WERI-Rb-1 (cell line): ENCODE measurements around the gene RFTN1.

Experiments used
- DNase-seq: peaks from one replicate; pipeline ENCODE4 v3.0.0-alpha.2; 2020
- H3K27ac ChIP-seq: fragments of 250-450 bp; sonication (Bioruptor Pico); 2 replicates; pipeline ENCODE4 v1.5.1; 2020; ENCODE audit warnings: mild to moderate bottlenecking, moderate library complexity
- H3K27me3 ChIP-seq: fragments of 250-450 bp; sonication (Bioruptor Pico); 2 replicates; pipeline ENCODE4 v1.5.1; 2021; ENCODE audit warnings: mild to moderate bottlenecking, low read depth, moderate library complexity; ENCODE audit not compliant: insufficient read depth, severe bottlenecking
- H3K36me3 ChIP-seq: fragments of 250-450 bp; sonication (Bioruptor Pico); 2 replicates; pipeline ENCODE4 v1.5.1; 2020; ENCODE audit warnings: mild to moderate bottlenecking, moderate library complexity
- H3K4me3 ChIP-seq: 2 replicates; pipeline ENCODE4 v1.5.1; 2011; ENCODE audit warnings: low read depth, mild to moderate bottlenecking, control low read depth, low read length
- H3K9me3 ChIP-seq: fragments of 250-450 bp; sonication (Bioruptor Pico); 2 replicates; pipeline ENCODE4 v1.5.1; 2021; ENCODE audit warnings: mild to moderate bottlenecking, moderate library complexity; ENCODE audit not compliant: severe bottlenecking
- TF ChIP-seq, protein P1 (sequence below): IDR thresholded peaks from 2 replicates; pipeline ENCODE4 v1.5.1; 2011; ENCODE audit warnings: low read depth, mild to moderate bottlenecking, control low read depth, inconsistent platforms, low read length

The RFTN1 gene

GRCh38 chr3:16378415-16378814 is 135.1 kb downstream of the RFTN1 start:
- DNase-seq = no peak
- H3K36me3 ChIP-seq = no peaks in the 10 kb centered on the region

GRCh38 chr3:16377847-16378302 is 135.6 kb downstream of the RFTN1 start:
- TF ChIP-seq, protein P1, sequence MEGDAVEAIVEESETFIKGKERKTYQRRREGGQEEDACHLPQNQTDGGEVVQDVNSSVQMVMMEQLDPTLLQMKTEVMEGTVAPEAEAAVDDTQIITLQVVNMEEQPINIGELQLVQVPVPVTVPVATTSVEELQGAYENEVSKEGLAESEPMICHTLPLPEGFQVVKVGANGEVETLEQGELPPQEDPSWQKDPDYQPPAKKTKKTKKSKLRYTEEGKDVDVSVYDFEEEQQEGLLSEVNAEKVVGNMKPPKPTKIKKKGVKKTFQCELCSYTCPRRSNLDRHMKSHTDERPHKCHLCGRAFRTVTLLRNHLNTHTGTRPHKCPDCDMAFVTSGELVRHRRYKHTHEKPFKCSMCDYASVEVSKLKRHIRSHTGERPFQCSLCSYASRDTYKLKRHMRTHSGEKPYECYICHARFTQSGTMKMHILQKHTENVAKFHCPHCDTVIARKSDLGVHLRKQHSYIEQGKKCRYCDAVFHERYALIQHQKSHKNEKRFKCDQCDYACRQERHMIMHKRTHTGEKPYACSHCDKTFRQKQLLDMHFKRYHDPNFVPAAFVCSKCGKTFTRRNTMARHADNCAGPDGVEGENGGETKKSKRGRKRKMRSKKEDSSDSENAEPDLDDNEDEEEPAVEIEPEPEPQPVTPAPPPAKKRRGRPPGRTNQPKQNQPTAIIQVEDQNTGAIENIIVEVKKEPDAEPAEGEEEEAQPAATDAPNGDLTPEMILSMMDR = no peak
- DNase-seq = no peak
- H3K36me3 ChIP-seq = no peaks in the 10 kb centered on the region
- no peaks in the 10 kb centered on the region for H3K9me3 ChIP-seq
- H3K27me3 ChIP-seq = no peaks in the 10 kb centered on the region
- no peak overlapping the region for H3K27ac ChIP-seq
- no peak overlapping the region for H3K4me3 ChIP-seq

More at GRCh38 chr3:16378415-16378814, 135.1 kb downstream of the RFTN1 start:
- Histone ChIP-seq H3K27me3 (no peaks in the 10 kb centered on the region), H3K9me3 (no peaks in the 10 kb centered on the region), H3K4me3 (no peak overlapping the region), H3K27ac (no peak overlapping the region)
- TF ChIP-seq, protein P1 = no peak

GRCh38 chr3:16377196-16377595 is 136.3 kb downstream of the RFTN1 start:
- TF ChIP-seq, protein P1 = no peak
- no peak overlapping the region for H3K27ac ChIP-seq
- no peak overlapping the region for H3K4me3 ChIP-seq
- H3K27me3 ChIP-seq = no peaks in the 10 kb centered on the region
- DNase-seq = no peak
- no peaks in the 10 kb centered on the region for H3K9me3 ChIP-seq
- no peaks in the 10 kb centered on the region for H3K36me3 ChIP-seq

GRCh38 chr3:16375891-16376290 is 137.6 kb downstream of the RFTN1 start:
- Histone ChIP-seq H3K27me3 (no peaks in the 10 kb centered on the region), H3K4me3 (no peak overlapping the region), H3K36me3 (no peaks in the 10 kb centered on the region), H3K27ac (no peak overlapping the region), H3K9me3 (no peaks in the 10 kb centered on the region)
- TF ChIP-seq, protein P1 = no peak
- DNase-seq = no peak

GRCh38 chr3:16374935-16375245 is 138.6 kb downstream of the RFTN1 start:
- no peak overlapping the region for H3K4me3 ChIP-seq
- no peaks in the 10 kb centered on the region for H3K36me3 ChIP-seq
- TF ChIP-seq, protein P1 = no peak
- H3K27me3 ChIP-seq = no peaks in the 10 kb centered on the region
- DNase-seq = no peak
- H3K27ac ChIP-seq = no peak overlapping the region
- H3K9me3 ChIP-seq = no peaks in the 10 kb centered on the region
